Keratinocyte (primary cell): Measurements from ENCODE around the gene CEP170B. TPM values are rescaled to one million over a fixed set of nuclear protein-coding genes. Genes with fewer than 3 reads are reported as not detected.

Source experiments
- DNase-seq: peaks from one replicate; pipeline ENCODE4 v3.0.0-alpha.2; 2011; ENCODE audit warnings: low read depth, missing footprints, low spot score
- FAIRE-seq: peaks from 2 replicates; lab custom pipeline; 2011; peaks lifted over from hg19 to GRCh38; lab: Jason Lieb, UNC
- H2AFZ ChIP-seq: 2 replicates; pipeline ENCODE4 v1.6.0; 2012; ENCODE audit warnings: low read length, control low read depth, inconsistent platforms; ENCODE audit not compliant: control insufficient read depth
- H3K27ac ChIP-seq: 2 replicates; pipeline ENCODE4 v1.5.1; 2011; ENCODE audit warnings: low read length; ENCODE audit not compliant: control insufficient read depth, insufficient read depth
- H3K27me3 ChIP-seq: 3 replicates; pipeline ENCODE4 v1.6.0; 2011; ENCODE audit warnings: low read length; ENCODE audit not compliant: control insufficient read depth, insufficient read depth; ENCODE audit errors: extremely low read depth
- H3K36me3 ChIP-seq, 2 experiments: 2 replicates in 1 of 2; 3 replicates in 1 of 2; pipeline ENCODE4 v1.5.1; 2011; ENCODE audit warnings: low read length in 2 of 2, mild to moderate bottlenecking in 1 of 2; ENCODE audit not compliant: control insufficient read depth in 2 of 2, insufficient read depth in 2 of 2; ENCODE audit errors: extremely low read depth in 1 of 2
- H3K4me1 ChIP-seq: 3 replicates; pipeline ENCODE4 v1.5.1; 2011; ENCODE audit warnings: low read length; ENCODE audit not compliant: control insufficient read depth, insufficient read depth; ENCODE audit errors: extremely low read depth
- H3K4me2 ChIP-seq: 3 replicates; pipeline ENCODE4 v1.6.0; 2011; ENCODE audit warnings: low read depth, low read length; ENCODE audit not compliant: control insufficient read depth, insufficient read depth; ENCODE audit errors: extremely low read depth
- H3K4me3 ChIP-seq, 3 experiments: fragments of 200-600 bp in 1 of 3; sonication (generic) in 1 of 3; 2 replicates in 2 of 3; 3 replicates in 1 of 3; pipeline ENCODE4 v1.5.1; 2011 to 2016; ENCODE audit warnings: low read length in 3 of 3, mild to moderate bottlenecking in 3 of 3, control low read depth in 2 of 3, inconsistent platforms in 1 of 3, low read depth in 1 of 3, mixed read lengths in 1 of 3, mixed run types in 1 of 3, moderate library complexity in 1 of 3; ENCODE audit not compliant: control insufficient read depth in 2 of 3, insufficient read depth in 2 of 3; ENCODE audit errors: extremely low read depth in 1 of 3
- H3K79me2 ChIP-seq: 2 replicates; pipeline ENCODE4 v1.6.0; 2012; ENCODE audit warnings: low read length; ENCODE audit not compliant: control insufficient read depth, insufficient read depth
- H3K9ac ChIP-seq: 3 replicates; pipeline ENCODE4 v1.6.0; 2011; ENCODE audit warnings: low read length; ENCODE audit not compliant: control insufficient read depth, insufficient read depth; ENCODE audit errors: extremely low read depth
- H3K9me1 ChIP-seq: 3 replicates; pipeline ENCODE4 v1.6.0; 2011; ENCODE audit warnings: low read length; ENCODE audit not compliant: control insufficient read depth, insufficient read depth; ENCODE audit errors: extremely low read depth
- H3K9me3 ChIP-seq: 2 replicates; pipeline ENCODE4 v1.5.1; 2012; ENCODE audit warnings: low read depth, low read length; ENCODE audit not compliant: control insufficient read depth
- H4K20me1 ChIP-seq: 3 replicates; pipeline ENCODE4 v1.6.0; 2011; ENCODE audit warnings: low read length; ENCODE audit not compliant: control insufficient read depth, insufficient read depth; ENCODE audit errors: extremely low read depth
- EZH2 ChIP-seq: IDR thresholded peaks from one replicate; pipeline ENCODE4 v1.6.1; 2012; ENCODE audit warnings: inconsistent platforms, mild to moderate bottlenecking, low read length, moderate library complexity
- dilution Hi-C: fragments of 300-500 bp; cut with MboI; formaldehyde crosslinking; loops from one replicate; pipeline ENCODE4 v1.7.0; 2020; ENCODE audit warnings: low sequenced_read_pairs; ENCODE audit not compliant: extremely low pct_ligation_motif_present
- polyA plus RNA-seq, 5 experiments: library from polyadenylated mRNA; depleted of rRNA in 3 of 5; stranded (reverse) in 3 of 5; stranded (forward) in 1 of 5; unstranded in 1 of 5; fragments of >200 nt; gene quantifications; 1 replicate in 1 of 5; 2 replicates in 3 of 5; 3 replicates in 1 of 5; pipeline versions ENCODE4 v1.2.1 to v1.2.3, GENCODE V29; 2011 to 2012; ENCODE audit warnings: missing spikeins in 2 of 5, low read depth in 1 of 5, low replicate concordance in 1 of 5
- TF ChIP-seq, protein P1 (sequence below), 3 experiments: IDR thresholded peaks in 1 of 3; conservative IDR thresholded peaks in 1 of 3; optimal IDR thresholded peaks in 1 of 3; 2 replicates in 2 of 3; 3 replicates in 1 of 3; pipeline versions ENCODE3 to v1.5.1; 2011; ENCODE audit warnings: low read length in 3 of 3, mild to moderate bottlenecking in 3 of 3, moderate library complexity in 2 of 3, control low read depth in 1 of 3, inconsistent platforms in 1 of 3; ENCODE audit not compliant: insufficient read depth in 2 of 3; ENCODE audit errors: extremely low read depth in 1 of 3

The CEP170B gene
- polyA plus RNA-seq, 1 donor (not counting 4 experiments of a cell fraction or from before 2014, with no cell fraction given) = 8.7 TPM

GRCh38 chr14:104858811-104859426 lies 6.1 kb upstream of the CEP170B start:
- H3K4me2 ChIP-seq = no peak overlapping the region
- no peak for DNase-seq
- H3K36me3 ChIP-seq = peaks cover 0 to 6% of the 10 kb centered on the region in 2 experiments
- no peak for TF ChIP-seq EZH2
- TF ChIP-seq, protein P1, sequence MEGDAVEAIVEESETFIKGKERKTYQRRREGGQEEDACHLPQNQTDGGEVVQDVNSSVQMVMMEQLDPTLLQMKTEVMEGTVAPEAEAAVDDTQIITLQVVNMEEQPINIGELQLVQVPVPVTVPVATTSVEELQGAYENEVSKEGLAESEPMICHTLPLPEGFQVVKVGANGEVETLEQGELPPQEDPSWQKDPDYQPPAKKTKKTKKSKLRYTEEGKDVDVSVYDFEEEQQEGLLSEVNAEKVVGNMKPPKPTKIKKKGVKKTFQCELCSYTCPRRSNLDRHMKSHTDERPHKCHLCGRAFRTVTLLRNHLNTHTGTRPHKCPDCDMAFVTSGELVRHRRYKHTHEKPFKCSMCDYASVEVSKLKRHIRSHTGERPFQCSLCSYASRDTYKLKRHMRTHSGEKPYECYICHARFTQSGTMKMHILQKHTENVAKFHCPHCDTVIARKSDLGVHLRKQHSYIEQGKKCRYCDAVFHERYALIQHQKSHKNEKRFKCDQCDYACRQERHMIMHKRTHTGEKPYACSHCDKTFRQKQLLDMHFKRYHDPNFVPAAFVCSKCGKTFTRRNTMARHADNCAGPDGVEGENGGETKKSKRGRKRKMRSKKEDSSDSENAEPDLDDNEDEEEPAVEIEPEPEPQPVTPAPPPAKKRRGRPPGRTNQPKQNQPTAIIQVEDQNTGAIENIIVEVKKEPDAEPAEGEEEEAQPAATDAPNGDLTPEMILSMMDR (optimal IDR thresholded peaks at IDR 0.05 in 1 of 3, IDR thresholded peaks at IDR 0.05 in 1 of 3, conservative IDR thresholded peaks at IDR 0.05 in 1 of 3; ENCODE audit: extremely low read depth in 1 of 3, insufficient read depth in 2 of 3, low read length in 3 of 3) = no peak
- no peaks in the 10 kb centered on the region for H4K20me1 ChIP-seq
- H3K79me2 ChIP-seq = peaks cover 38% of the 10 kb centered on the region
- H2AFZ ChIP-seq = no peak overlapping the region
- no peak overlapping the region for H3K9ac ChIP-seq
- H3K27me3 ChIP-seq = no peaks in the 10 kb centered on the region
- H3K4me3 ChIP-seq = no peak overlapping the region
- H3K9me1 ChIP-seq = no peaks in the 10 kb centered on the region
- no peak for FAIRE-seq
- H3K27ac ChIP-seq = no peak overlapping the region
- dilution Hi-C loops = no loop called here
- H3K4me1 ChIP-seq = no peaks in the 10 kb centered on the region
- no peaks in the 10 kb centered on the region for H3K9me3 ChIP-seq

DNA sequence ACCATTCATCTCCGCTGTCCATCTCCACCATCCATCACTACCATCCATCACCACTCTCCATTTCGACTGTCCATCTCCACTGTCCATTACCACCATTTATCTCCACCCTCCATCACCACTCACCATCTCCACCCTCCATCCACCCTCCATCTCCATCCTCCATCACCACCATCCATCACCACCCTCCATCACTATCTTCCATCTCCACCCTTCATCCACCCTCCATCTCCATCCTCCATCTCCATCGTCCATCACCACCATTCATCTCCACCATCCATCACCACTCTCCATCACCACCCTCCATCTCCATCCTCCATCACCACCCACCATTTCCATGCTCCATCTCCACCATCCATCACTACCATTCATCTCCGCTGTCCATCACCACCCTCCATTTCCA lies 5.2 kb upstream of the CEP170B start:
- Histone ChIP-seq H3K4me2 (no peak overlapping the region), H3K27ac (no peak overlapping the region), H3K9ac (no peak overlapping the region), H3K4me1 (no peaks in the 10 kb centered on the region), H3K36me3 (peaks cover 0 to 6% of the 10 kb centered on the region in 2 experiments), H3K4me3 (no peak overlapping the region), H3K27me3 (no peaks in the 10 kb centered on the region), H3K79me2 (peaks cover 38% of the 10 kb centered on the region), H4K20me1 (no peaks in the 10 kb centered on the region), H2AFZ (no peak overlapping the region), H3K9me1 (no peaks in the 10 kb centered on the region), H3K9me3 (no peaks in the 10 kb centered on the region)
- no peak for FAIRE-seq
- no peak for DNase-seq
- dilution Hi-C loops = no loop called here
- no peak for TF ChIP-seq EZH2

DNA sequence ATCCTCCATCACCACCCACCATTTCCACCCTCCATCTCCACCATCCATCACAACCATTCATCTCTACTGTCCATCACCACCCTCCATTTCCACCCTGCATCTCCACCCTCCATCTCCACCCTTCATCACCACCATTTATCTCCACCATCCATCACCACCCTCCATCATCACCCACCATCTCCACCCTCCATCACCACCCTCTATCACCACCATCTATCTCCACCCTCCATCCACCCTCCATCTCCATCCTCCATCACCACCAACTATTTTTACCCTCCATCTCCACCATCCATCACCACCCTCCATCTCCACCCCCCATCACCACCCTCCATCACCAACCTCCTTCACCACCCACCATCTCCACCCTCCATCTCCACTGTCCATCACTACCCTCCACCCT lies 4.7 kb upstream of the CEP170B start:
- H3K79me2 ChIP-seq = peaks cover 38% of the 10 kb centered on the region

More for the DNA sequence above, 4.7 kb upstream of the CEP170B start:
- FAIRE-seq (no peak), DNase-seq (no peak)
- TF ChIP-seq, protein P1 (optimal IDR thresholded peaks at IDR 0.05 in 1 of 3, IDR thresholded peaks at IDR 0.05 in 1 of 3, conservative IDR thresholded peaks at IDR 0.05 in 1 of 3; ENCODE audit: extremely low read depth in 1 of 3, insufficient read depth in 2 of 3, low read length in 3 of 3) = no peak
- TF ChIP-seq EZH2 = no peak
- dilution Hi-C loops = no loop called here
- Histone ChIP-seq H2AFZ (no peak overlapping the region), H3K4me2 (no peak overlapping the region), H4K20me1 (no peaks in the 10 kb centered on the region), H3K4me1 (no peaks in the 10 kb centered on the region), H3K27me3 (no peaks in the 10 kb centered on the region), H3K27ac (no peak overlapping the region), H3K9ac (no peak overlapping the region), H3K36me3 (peaks cover 0 to 6% of the 10 kb centered on the region in 2 experiments), H3K4me3 (no peak overlapping the region), H3K9me1 (no peaks in the 10 kb centered on the region), H3K9me3 (no peaks in the 10 kb centered on the region)
